ENCODE data around the gene TACC2.

DNA sequence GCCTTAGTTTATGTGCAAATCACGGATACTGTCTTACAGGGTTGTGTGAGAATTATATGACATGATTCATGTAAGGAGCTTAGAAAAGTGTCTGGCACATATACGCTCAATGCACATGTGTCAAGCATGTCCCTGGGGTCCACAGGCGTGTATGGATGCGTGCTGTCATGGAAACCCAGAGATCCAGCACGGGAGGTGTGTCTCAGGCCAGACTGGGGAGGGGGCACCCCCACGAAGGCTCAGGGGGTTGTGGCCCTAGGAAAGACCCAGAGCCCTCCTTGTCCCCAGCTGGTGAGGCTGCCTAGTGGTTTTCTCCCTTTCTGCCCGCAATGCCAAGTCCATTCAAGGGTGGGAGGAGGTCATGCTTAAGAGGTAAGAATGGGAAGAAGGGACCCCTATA lies 291.2 kb downstream of the TACC2 start:
- TF ChIP-seq, protein P1, sequence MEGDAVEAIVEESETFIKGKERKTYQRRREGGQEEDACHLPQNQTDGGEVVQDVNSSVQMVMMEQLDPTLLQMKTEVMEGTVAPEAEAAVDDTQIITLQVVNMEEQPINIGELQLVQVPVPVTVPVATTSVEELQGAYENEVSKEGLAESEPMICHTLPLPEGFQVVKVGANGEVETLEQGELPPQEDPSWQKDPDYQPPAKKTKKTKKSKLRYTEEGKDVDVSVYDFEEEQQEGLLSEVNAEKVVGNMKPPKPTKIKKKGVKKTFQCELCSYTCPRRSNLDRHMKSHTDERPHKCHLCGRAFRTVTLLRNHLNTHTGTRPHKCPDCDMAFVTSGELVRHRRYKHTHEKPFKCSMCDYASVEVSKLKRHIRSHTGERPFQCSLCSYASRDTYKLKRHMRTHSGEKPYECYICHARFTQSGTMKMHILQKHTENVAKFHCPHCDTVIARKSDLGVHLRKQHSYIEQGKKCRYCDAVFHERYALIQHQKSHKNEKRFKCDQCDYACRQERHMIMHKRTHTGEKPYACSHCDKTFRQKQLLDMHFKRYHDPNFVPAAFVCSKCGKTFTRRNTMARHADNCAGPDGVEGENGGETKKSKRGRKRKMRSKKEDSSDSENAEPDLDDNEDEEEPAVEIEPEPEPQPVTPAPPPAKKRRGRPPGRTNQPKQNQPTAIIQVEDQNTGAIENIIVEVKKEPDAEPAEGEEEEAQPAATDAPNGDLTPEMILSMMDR (IDR thresholded peaks at IDR 0.05) = no peak
- no peak for TF ChIP-seq POLR2A (IDR thresholded peaks at IDR 0.05)

Data from suprapubic skin (tissue), 3 donors.